HepG2 (cell line): ENCODE results near the gene CDC25C. TPM values are rescaled to one million over a fixed set of nuclear protein-coding genes. Genes with fewer than 3 reads are reported as not detected.
A peak's percentile ranks its signal among the peaks of the same experiment; 100 is the strongest.

Experiments used
- AGO2 ChIP-seq: fragments of 200-400 bp; formaldehyde crosslinking; optimal IDR thresholded peaks from 2 replicates; pipeline ENCODE3; 2017; ENCODE audit warnings: mild to moderate bottlenecking, low read depth, low read length, moderate library complexity
- CENPX ChIP-seq: sonication (generic); formaldehyde crosslinking; IDR thresholded peaks from 2 replicates; pipeline ENCODE4 v1.9.0; 2021; ENCODE audit warnings: mild to moderate bottlenecking, missing genetic modification reagents, moderate library complexity
- DDIT3 ChIP-seq: sonication (generic); formaldehyde crosslinking; IDR thresholded peaks from 2 replicates; pipeline ENCODE4 v1.4.0; 2020; ENCODE audit warnings: mild to moderate bottlenecking, missing genetic modification reagents
- FOXO1 ChIP-seq: sonication (generic); formaldehyde crosslinking; IDR thresholded peaks from 2 replicates; pipeline ENCODE4 v1.4.0; 2020; ENCODE audit warnings: missing genetic modification reagents
- HCFC1 ChIP-seq: fragments of 150-350 bp; IDR thresholded peaks from 2 replicates; pipeline ENCODE4 v1.6.1; 2014; ENCODE audit warnings: low read depth, low read length
- IKZF4 ChIP-seq: sonication (generic); formaldehyde crosslinking; IDR thresholded peaks from 2 replicates; pipeline ENCODE4 v1.5.1; 2020; ENCODE audit warnings: borderline replicate concordance, mild to moderate bottlenecking, low read depth, missing genetic modification reagents; ENCODE audit errors: not compliant biosample characterization
- NFE2L2 ChIP-seq: fragments of 150-350 bp; IDR thresholded peaks from 2 replicates; pipeline ENCODE4 v1.6.1; 2014; ENCODE audit warnings: low read length
- ONECUT2 ChIP-seq: sonication (generic); formaldehyde crosslinking; IDR thresholded peaks from 2 replicates; pipeline ENCODE4 v1.4.0; 2020; ENCODE audit warnings: missing genetic modification reagents
- PRMT3 ChIP-seq: sonication (generic); formaldehyde crosslinking; IDR thresholded peaks from 2 replicates; pipeline ENCODE4 v1.8.1; 2022; ENCODE audit warnings: low read depth, mild to moderate bottlenecking, moderate library complexity, missing genetic modification reagents, borderline replicate concordance
- ZHX2 ChIP-seq, 2 experiments: sonication (generic) in 1 of 2; formaldehyde crosslinking in 1 of 2; IDR thresholded peaks; 2 replicates each; pipeline versions ENCODE4 v1.6.1 to v1.9.0; 2014 to 2022; ENCODE audit warnings: antibody characterized with exemption in 1 of 2, borderline replicate concordance in 1 of 2, inconsistent platforms in 1 of 2, low read depth in 1 of 2, missing genetic modification reagents in 1 of 2
- ZNF773 ChIP-seq: sonication (generic); formaldehyde crosslinking; IDR thresholded peaks from 2 replicates; pipeline ENCODE4 v1.4.0; 2020; ENCODE audit warnings: missing genetic modification reagents, borderline replicate concordance
- polyA plus RNA-seq, 8 experiments: library from polyadenylated mRNA; depleted of rRNA in 3 of 8; stranded (reverse) in 7 of 8; unstranded in 1 of 8; fragments of >200 nt; fragmentation: Illumina TruSeq in 4 of 8; extraction: Trizol in 4 of 8; gene quantifications; 2 replicates each; pipeline versions ENCODE4 v1.2.1 to v1.2.3, GENCODE V29; 2011 to 2016; ENCODE audit warnings: low read depth in 4 of 8, missing spikeins in 1 of 8, mixed read lengths in 1 of 8; ENCODE audit not compliant: insufficient read depth in 1 of 8
- total RNA-seq, 5 experiments: library from RNA; depleted of rRNA; stranded (reverse); fragments of >200 nt; fragmentation: Illumina TruSeq; extraction: Trizol; gene quantifications; 2 replicates each; pipeline ENCODE4 v1.2.3, GENCODE V29; 2016; ENCODE audit warnings: low read depth in 1 of 5
- TF ChIP-seq, protein P1 (sequence below): IDR thresholded peaks from 2 replicates; pipeline ENCODE4 v1.6.1; 2016; ENCODE audit warnings: low read depth
- TF ChIP-seq, protein P2 (sequence below): sonication (generic); formaldehyde crosslinking; IDR thresholded peaks from 2 replicates; pipeline ENCODE4 v1.5.1; 2020; ENCODE audit warnings: missing genetic modification reagents, mild to moderate bottlenecking, borderline replicate concordance
- TF ChIP-seq, protein P3 (sequence below): sonication (generic); formaldehyde crosslinking; IDR thresholded peaks from 2 replicates; pipeline ENCODE4; 2020; ENCODE audit warnings: missing genetic modification reagents, mild to moderate bottlenecking, borderline replicate concordance

Gene CDC25C
- total and polyA plus RNA-seq, 2 of the 13 experiments (the other 11 are each of a cell fraction or from before 2014, with no cell fraction given), result 17.7 to 27.6 TPM

DNA sequence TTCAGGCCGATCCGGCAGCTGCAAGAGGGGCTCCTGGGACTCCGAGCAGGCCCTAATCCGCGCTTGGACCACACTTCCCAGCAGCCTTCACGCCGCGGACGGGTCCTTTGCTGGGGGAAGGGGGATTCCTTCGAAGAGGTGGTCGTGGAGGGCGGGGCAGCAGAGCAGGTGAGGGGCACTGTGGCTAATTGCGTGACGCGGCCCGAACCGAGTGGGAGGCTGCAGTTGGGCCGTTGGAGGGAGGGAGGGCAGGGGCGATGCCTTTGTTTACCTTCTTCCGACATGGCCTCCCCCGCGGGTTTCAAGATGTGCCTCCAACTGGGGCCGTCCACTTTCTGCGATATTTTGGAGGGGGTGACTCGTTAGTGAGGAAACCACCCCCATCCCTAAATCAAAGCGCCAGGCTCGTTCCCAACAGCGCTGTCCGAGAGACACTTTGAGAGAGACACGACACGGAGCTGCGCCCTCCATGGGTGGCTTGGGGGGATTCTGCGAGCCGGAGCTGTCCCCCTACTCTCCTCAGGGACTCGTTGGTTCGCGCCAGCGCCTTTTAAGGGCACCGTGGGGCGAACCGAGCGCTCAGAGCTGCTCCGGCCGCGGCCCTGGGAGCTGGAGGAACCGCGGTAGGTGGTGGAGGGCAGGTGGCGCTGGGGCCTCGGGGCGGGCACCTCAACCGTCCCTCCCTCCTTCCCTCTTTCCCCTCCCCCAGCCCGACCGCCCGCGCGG is 6.2 kb upstream of the CDC25C start, which contains the start of gene FAM53C (continued):
- TF ChIP-seq AGO2, result peak; percentile 53
- TF ChIP-seq DDIT3 (CRISPR knock-in tag), result no peak
- TF ChIP-seq, protein P1, sequence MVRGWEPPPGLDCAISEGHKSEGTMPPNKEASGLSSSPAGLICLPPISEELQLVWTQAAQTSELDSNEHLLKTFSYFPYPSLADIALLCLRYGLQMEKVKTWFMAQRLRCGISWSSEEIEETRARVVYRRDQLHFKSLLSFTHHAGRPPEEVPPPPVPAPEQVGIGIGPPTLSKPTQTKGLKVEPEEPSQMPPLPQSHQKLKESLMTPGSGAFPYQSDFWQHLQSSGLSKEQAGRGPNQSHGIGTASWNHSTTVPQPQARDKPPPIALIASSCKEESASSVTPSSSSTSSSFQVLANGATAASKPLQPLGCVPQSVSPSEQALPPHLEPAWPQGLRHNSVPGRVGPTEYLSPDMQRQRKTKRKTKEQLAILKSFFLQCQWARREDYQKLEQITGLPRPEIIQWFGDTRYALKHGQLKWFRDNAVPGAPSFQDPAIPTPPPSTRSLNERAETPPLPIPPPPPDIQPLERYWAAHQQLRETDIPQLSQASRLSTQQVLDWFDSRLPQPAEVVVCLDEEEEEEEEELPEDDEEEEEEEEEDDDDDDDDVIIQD, result 0 out of 2 replicates have a peak, but pooled peaks have one; percentile 30
- no peak for TF ChIP-seq ONECUT2 (CRISPR knock-in tag)
- TF ChIP-seq HCFC1, result peak; percentile 69
- TF ChIP-seq PRMT3 (CRISPR knock-in tag), result no peak
- no peak for TF ChIP-seq ZNF773 (CRISPR knock-in tag)
- TF ChIP-seq FOXO1 (CRISPR knock-in tag), result peak; percentile 56
- no peak for TF ChIP-seq CENPX (CRISPR knock-in tag)
- no peak for TF ChIP-seq IKZF4 (CRISPR knock-in tag)
- no peak for TF ChIP-seq NFE2L2
- TF ChIP-seq, protein P2, sequence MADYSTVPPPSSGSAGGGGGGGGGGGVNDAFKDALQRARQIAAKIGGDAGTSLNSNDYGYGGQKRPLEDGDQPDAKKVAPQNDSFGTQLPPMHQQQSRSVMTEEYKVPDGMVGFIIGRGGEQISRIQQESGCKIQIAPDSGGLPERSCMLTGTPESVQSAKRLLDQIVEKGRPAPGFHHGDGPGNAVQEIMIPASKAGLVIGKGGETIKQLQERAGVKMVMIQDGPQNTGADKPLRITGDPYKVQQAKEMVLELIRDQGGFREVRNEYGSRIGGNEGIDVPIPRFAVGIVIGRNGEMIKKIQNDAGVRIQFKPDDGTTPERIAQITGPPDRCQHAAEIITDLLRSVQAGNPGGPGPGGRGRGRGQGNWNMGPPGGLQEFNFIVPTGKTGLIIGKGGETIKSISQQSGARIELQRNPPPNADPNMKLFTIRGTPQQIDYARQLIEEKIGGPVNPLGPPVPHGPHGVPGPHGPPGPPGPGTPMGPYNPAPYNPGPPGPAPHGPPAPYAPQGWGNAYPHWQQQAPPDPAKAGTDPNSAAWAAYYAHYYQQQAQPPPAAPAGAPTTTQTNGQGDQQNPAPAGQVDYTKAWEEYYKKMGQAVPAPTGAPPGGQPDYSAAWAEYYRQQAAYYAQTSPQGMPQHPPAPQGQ (CRISPR knock-in tag), result no peak
- peak; percentile 41; the same call in 1 of the 2 replicates for TF ChIP-seq ZHX2 (IDR thresholded peaks at IDR 0.05; ENCODE audit: low read depth)
- TF ChIP-seq ZHX2 (CRISPR knock-in tag; IDR thresholded peaks at IDR 0.05; ENCODE audit: borderline replicate concordance), result 0 out of 2 replicates have a peak, but pooled peaks have one; percentile 31
- TF ChIP-seq, protein P3, sequence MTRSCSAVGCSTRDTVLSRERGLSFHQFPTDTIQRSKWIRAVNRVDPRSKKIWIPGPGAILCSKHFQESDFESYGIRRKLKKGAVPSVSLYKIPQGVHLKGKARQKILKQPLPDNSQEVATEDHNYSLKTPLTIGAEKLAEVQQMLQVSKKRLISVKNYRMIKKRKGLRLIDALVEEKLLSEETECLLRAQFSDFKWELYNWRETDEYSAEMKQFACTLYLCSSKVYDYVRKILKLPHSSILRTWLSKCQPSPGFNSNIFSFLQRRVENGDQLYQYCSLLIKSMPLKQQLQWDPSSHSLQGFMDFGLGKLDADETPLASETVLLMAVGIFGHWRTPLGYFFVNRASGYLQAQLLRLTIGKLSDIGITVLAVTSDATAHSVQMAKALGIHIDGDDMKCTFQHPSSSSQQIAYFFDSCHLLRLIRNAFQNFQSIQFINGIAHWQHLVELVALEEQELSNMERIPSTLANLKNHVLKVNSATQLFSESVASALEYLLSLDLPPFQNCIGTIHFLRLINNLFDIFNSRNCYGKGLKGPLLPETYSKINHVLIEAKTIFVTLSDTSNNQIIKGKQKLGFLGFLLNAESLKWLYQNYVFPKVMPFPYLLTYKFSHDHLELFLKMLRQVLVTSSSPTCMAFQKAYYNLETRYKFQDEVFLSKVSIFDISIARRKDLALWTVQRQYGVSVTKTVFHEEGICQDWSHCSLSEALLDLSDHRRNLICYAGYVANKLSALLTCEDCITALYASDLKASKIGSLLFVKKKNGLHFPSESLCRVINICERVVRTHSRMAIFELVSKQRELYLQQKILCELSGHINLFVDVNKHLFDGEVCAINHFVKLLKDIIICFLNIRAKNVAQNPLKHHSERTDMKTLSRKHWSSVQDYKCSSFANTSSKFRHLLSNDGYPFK (CRISPR knock-in tag), result peak; percentile 30; the same call in 1 of the 2 replicates
